Mucosa of rectum (tissue), 2 donors: ENCODE measurements around the gene CDK8.
A peak's percentile ranks its signal among the peaks of the same experiment; 100 is the strongest.

Source experiments
- H3K27ac ChIP-seq, 2 donors: one replicate each; pipeline ENCODE4 v1.7.0; 2013; ENCODE audit warnings: inconsistent platforms in 2 of 2, low read depth in 2 of 2, low read length in 2 of 2
- H3K27me3 ChIP-seq, 2 donors: one replicate each; pipeline ENCODE4 v1.7.0; 2013; ENCODE audit warnings: low read length in 2 of 2; ENCODE audit not compliant: control insufficient read depth in 2 of 2, insufficient read depth in 2 of 2
- H3K36me3 ChIP-seq, 2 donors: one replicate each; pipeline ENCODE4 v1.7.0; 2013; ENCODE audit warnings: low read length in 2 of 2; ENCODE audit not compliant: control insufficient read depth in 2 of 2, insufficient read depth in 2 of 2
- H3K4me1 ChIP-seq, 2 donors: one replicate each; pipeline ENCODE4 v1.7.0; 2013; ENCODE audit warnings: low read length in 2 of 2, mild to moderate bottlenecking in 1 of 2; ENCODE audit not compliant: control insufficient read depth in 2 of 2, insufficient read depth in 2 of 2
- H3K4me3 ChIP-seq, 2 donors: one replicate each; pipeline ENCODE4 v1.7.0; 2013; ENCODE audit warnings: low read length in 2 of 2
- H3K9ac ChIP-seq, 2 donors: one replicate each; pipeline ENCODE4 v1.7.0; 2013; ENCODE audit warnings: low read length in 2 of 2, low read depth in 1 of 2, mild to moderate bottlenecking in 1 of 2
- H3K9me3 ChIP-seq, 2 donors: one replicate each; pipeline ENCODE4 v1.7.0; 2013; ENCODE audit warnings: low read length in 2 of 2; ENCODE audit not compliant: control insufficient read depth in 2 of 2
- donor health status: healthy.
- donor health status: Normal muscosa, but diverticular disease.

Gene CDK8

DNA sequence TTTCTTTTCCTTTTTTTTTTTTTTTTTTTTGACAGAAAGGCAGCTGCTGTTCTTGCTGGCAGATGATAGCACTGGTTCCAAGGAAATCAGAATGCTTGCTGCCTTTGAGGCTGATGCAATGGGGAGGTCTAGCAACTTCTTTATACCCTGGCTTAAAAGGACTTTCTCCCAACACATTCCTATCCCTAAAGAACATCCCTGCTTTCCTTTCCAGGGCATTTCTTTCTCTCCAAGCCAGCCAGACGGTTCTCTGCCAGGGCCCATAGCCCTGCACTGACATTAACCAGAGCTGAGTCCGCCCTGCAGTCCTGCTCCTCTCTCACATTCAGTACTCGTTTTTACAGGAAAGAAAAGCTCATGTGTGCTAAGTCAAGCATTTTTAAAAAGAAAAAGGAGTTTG, 169.7 kb downstream of the CDK8 start:
- Histone ChIP-seq H3K4me1 (peaks cover 2 to 4% of the 10 kb centered on the region in 2 donors), H3K4me3 (no peak overlapping the region), H3K27ac (no peak overlapping the region), H3K27me3 (no peaks in the 10 kb centered on the region), H3K9me3 (no peaks in the 10 kb centered on the region), H3K36me3 (no peaks in the 10 kb centered on the region), H3K9ac (no peak overlapping the region)

DNA sequence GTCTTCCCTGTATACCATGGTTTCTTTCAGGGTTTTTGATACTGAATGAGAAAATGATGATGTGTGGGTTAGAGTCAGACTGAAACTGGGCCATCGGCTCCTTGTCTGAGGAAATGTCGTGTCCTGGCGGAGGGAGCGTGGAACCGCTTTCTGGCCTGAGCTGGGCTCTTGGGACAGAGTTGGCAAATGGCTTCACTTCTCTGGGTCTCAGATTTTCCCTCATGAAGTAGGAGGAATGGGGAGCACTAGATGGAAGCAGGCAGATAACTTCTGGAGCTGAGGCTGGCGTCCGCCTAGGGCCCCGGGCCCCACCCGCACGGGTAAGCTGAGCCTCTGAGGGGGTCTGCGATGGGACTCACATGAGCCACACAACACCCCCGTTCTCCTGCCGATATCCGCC, 170.3 kb downstream of the CDK8 start:
- peaks cover 2 to 4% of the 10 kb centered on the region in 2 donors for H3K4me1 ChIP-seq
- no peak overlapping the region for H3K4me3 ChIP-seq
- H3K27ac ChIP-seq: peak overlapping the region; percentile 31 to 33
- H3K9ac ChIP-seq: no peak overlapping the region
- H3K9me3 ChIP-seq: no peaks in the 10 kb centered on the region
- no peaks in the 10 kb centered on the region for H3K27me3 ChIP-seq
- no peaks in the 10 kb centered on the region for H3K36me3 ChIP-seq

DNA sequence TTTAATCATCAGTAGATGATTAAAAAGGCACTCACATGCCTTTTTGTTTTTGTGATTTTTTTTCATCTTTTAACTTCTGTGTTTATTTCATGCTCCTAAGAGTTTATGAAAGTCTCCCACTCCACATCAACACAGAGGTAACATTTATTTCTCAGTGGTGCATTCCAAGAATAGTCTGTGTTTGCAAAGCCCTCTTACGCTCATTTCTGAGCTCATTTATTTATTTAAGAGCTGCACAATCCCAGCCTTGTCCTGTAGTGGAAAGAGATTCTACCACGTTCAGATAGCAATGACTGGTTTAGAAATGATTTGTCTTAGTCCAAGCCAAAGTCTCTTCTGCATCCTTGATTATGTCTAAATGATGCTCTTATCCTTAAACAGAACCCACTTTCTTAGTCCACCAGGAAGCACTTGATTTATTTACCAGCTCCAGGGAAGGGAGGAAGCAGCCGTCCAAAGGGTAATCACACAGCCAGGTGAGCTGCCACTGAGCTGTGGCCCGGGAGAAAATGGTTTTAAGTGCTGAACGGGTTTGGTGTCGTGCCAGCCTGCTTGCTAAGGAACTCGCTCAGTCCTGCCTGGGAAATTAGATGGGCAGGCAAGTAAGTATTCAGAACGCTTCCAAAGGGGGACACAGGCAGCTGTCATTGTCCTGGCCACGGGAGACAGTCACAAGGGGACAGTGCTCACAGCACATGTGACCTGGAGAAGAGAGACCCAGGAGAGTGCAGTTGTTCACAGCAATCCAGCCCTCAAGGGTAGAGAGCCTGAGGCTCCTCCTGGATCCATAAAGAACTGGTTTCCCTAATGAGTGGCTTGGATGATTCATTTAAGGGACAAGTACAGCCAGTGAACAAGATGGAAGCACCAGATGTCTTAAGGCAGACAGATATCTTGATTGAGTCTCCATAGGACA, 171.8 kb downstream of the CDK8 start:
- Histone ChIP-seq H3K27me3 (no peaks in the 10 kb centered on the region), H3K36me3 (no peaks in the 10 kb centered on the region), H3K9ac (no peak overlapping the region), H3K4me1 (peaks cover 2 to 4% of the 10 kb centered on the region in 2 donors), H3K9me3 (no peaks in the 10 kb centered on the region), H3K4me3 (no peak overlapping the region), H3K27ac (no peak overlapping the region)

DNA sequence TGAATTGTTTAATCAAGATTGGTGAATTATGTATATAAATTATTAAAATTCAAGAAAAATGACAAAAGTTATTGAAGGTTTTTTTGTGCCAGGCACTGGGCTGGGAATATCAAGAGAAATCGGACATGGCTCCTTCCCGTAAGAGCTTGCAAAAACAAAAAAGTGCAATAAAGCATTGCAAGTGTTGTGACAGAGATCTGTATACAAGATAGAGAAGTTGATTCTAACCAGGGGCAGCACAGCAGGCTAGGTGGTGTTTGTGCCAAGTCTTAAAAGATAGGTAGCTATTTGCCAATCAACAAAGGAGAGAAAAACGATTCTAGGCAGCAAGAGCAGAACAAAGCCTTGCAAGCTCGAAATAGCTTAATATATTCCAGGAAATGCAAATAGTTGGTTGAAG, 179.8 kb downstream of the CDK8 start:
- H3K9ac ChIP-seq: no peak overlapping the region
- no peaks in the 10 kb centered on the region for H3K27me3 ChIP-seq
- H3K9me3 ChIP-seq: peaks cover 4 to 5% of the 10 kb centered on the region in 2 donors
- H3K36me3 ChIP-seq: no peaks in the 10 kb centered on the region
- no peak overlapping the region for H3K27ac ChIP-seq
- no peaks in the 10 kb centered on the region for H3K4me1 ChIP-seq
- H3K4me3 ChIP-seq: no peak overlapping the region

DNA sequence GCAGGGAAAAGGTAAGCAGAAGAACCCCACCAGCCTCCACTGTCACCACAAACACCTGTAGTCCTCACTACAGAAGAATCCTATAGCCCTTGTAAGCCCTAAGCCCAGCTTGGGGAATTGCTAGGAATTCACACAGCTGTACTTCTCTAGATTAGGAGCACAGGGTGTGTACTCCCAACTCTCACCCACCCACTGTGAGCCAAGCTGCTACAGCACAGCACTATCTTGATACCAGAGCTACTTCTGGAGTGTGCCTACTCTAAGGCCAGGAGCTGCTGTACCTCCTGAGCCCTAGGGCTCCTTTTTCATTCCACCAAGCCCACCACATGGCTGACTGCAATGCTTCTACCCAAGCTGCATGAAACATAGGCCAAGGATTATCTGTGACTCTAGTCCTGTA, 181.2 kb downstream of the CDK8 start:
- Histone ChIP-seq H3K36me3 (no peaks in the 10 kb centered on the region), H3K4me1 (no peaks in the 10 kb centered on the region), H3K4me3 (no peak overlapping the region), H3K9ac (no peak overlapping the region), H3K27ac (no peak overlapping the region), H3K27me3 (no peaks in the 10 kb centered on the region), H3K9me3 (peaks cover 4 to 5% of the 10 kb centered on the region in 2 donors)

DNA sequence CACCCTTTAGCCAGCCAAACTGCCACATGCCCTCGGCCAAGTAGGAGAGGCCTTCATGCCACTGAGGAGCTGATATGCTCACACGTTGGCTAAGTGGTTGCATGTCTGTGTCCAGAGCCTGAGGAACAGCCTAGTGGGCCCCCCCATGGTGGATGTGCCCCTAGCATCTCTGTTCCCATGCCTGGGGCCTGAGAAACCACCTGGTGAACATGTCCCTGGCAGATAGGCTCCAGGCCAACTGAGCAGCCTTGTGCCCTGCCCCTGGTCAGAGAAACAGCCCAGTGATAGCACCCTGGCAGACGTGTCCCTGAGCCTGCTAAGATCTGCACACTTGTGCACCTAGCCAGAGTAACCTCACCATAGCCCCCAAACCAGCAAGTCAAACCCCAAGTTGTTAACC, 181.7 kb downstream of the CDK8 start:
- no peak overlapping the region for H3K4me3 ChIP-seq
- no peaks in the 10 kb centered on the region for H3K27me3 ChIP-seq
- no peak overlapping the region for H3K27ac ChIP-seq
- H3K9ac ChIP-seq: no peak overlapping the region
- no peaks in the 10 kb centered on the region for H3K4me1 ChIP-seq
- peaks cover 4 to 5% of the 10 kb centered on the region in 2 donors for H3K9me3 ChIP-seq
- H3K36me3 ChIP-seq: no peaks in the 10 kb centered on the region

DNA sequence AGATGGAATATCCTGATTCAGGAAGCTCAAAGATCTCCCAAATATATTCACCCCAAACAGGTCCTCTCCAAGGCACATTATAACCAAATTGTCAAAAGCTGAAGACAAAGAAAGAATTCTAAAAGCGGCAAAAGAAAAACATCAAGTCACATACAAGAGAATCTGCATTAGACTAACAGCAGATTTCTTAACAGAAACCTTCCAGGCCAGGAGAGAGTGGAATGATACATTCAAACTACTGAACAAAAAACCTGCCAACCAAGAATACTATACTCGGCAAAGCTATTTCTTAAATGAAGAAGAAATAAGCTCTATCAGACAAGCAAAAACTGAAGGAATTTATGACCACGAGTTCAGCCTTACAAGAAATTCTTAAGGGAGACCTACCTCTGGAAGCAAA, 183.0 kb downstream of the CDK8 start:
- H3K9me3 ChIP-seq: peaks cover 4 to 5% of the 10 kb centered on the region in 2 donors
- H3K27ac ChIP-seq: no peak overlapping the region
- no peaks in the 10 kb centered on the region for H3K4me1 ChIP-seq
- no peak overlapping the region for H3K4me3 ChIP-seq
- H3K9ac ChIP-seq: no peak overlapping the region
- H3K27me3 ChIP-seq: no peaks in the 10 kb centered on the region
- H3K36me3 ChIP-seq: no peaks in the 10 kb centered on the region

DNA sequence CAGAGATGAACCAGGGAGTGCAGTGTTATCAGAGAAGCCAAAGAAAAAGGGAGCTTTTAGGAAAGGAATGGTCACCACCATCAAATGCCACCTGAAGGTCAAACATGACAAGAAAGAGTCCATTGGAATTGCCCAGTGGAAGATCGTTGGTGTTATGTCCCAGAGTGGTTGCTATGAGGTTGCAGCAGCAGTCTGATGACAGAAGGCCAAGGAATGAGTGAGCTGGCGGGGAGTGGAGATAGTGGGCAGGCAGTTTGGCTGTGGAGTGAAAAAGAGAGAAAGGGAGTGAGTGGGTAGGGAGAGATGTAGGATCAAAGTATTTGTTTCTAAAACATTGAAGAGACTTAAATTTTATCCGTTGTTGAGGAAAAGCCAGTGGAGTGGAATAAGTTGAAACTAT, 186.2 kb downstream of the CDK8 start:
- H3K27me3 ChIP-seq: no peaks in the 10 kb centered on the region
- H3K9me3 ChIP-seq: peaks cover 4 to 5% of the 10 kb centered on the region in 2 donors
- no peak overlapping the region for H3K4me3 ChIP-seq
- no peak overlapping the region for H3K27ac ChIP-seq
- no peak overlapping the region for H3K9ac ChIP-seq
- no peaks in the 10 kb centered on the region for H3K36me3 ChIP-seq
- no peaks in the 10 kb centered on the region for H3K4me1 ChIP-seq

DNA sequence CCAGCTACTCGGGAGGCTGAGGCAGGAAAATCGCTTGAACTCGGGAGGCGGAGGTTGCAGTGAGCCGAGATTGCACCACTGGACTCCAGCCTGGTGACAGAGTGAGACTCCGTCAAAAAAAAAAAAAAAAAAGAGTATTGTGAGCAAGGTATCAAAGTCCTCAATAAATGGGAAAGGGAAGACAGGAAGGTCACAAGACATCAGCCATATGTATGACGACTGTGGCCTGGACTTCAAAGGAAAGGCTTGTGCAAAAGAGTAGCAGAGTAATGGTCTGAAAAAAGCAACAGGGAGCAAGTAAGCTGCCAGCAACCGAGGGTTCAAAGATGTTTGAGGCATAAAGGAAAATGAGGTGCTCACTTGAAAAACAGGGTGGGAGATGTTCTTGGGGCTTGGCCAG, 187.5 kb downstream of the CDK8 start:
- no peaks in the 10 kb centered on the region for H3K4me1 ChIP-seq
- H3K27ac ChIP-seq: no peak overlapping the region
- no peak overlapping the region for H3K9ac ChIP-seq

DNA sequence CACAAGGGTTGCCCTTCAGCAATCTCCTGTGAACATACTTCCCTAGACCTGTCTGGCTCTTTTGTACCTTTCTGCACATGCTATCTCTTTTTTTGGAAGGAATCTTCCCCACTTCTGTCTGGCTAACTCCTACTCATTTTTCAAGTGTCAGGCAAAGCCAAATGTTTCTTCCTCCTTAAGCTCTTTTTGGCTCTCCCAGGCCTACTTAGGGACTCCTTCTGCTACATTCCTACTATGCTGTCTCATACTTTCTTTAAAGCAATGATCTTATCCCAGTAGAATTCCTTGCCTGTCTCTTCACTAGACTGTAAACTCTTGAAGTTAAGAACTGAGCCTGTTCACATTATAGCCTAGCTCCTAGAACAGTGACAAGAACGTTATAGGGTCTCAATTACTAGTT, 188.6 kb downstream of the CDK8 start:
- H3K9me3 ChIP-seq: no peaks in the 10 kb centered on the region
- no peak overlapping the region for H3K9ac ChIP-seq
- no peaks in the 10 kb centered on the region for H3K4me1 ChIP-seq
- no peaks in the 10 kb centered on the region for H3K27me3 ChIP-seq
- H3K4me3 ChIP-seq: no peak overlapping the region
- no peaks in the 10 kb centered on the region for H3K36me3 ChIP-seq
- no peak overlapping the region for H3K27ac ChIP-seq

More for the DNA sequence above, 187.5 kb downstream of the CDK8 start:
- Histone ChIP-seq H3K27me3 (no peaks in the 10 kb centered on the region), H3K4me3 (no peak overlapping the region), H3K9me3 (no peaks in the 10 kb centered on the region), H3K36me3 (no peaks in the 10 kb centered on the region)
